H1 (cell line): ENCODE results near the gene CELSR1. TPM values are rescaled to one million over a fixed set of nuclear protein-coding genes. Genes with fewer than 3 reads are reported as not detected.

ENCODE experiments used
- HDAC6 ChIP-seq: IDR thresholded peaks from one replicate; pipeline ENCODE4 v1.7.1; 2012; ENCODE audit warnings: low read depth, mild to moderate bottlenecking, inconsistent platforms, low read length, moderate library complexity
- JUN ChIP-seq: IDR thresholded peaks from 2 replicates; pipeline ENCODE4 v1.6.1; 2011; ENCODE audit warnings: low read depth, mild to moderate bottlenecking, improper control_type of control experiment, low read length
- PHF8 ChIP-seq: fragments of 200-600 bp; sonication (generic); conservative IDR thresholded peaks from 2 replicates; pipeline ENCODE4 v1.7.1; 2012; ENCODE audit warnings: low read depth, mild to moderate bottlenecking, inconsistent platforms, low read length, moderate library complexity
- RNF2 ChIP-seq: fragments of 200-900, 300-1000 bp; sonication (generic); IDR thresholded peaks from 2 replicates; pipeline ENCODE4 v1.7.1; 2016; ENCODE audit warnings: borderline replicate concordance, low read depth, mild to moderate bottlenecking, antibody characterized with exemption, low read length; ENCODE audit not compliant: poor library complexity, severe bottlenecking; ENCODE audit errors: missing control alignments
- polyA plus RNA-seq, 7 experiments: library from polyadenylated mRNA; depleted of rRNA in 3 of 7; stranded (reverse) in 5 of 7; unstranded in 2 of 7; fragments of >200 nt in 5 of 7; fragments of 200-250 nt in 2 of 7; gene quantifications; 1 replicate in 5 of 7; 2 replicates in 1 of 7; 4 replicates in 1 of 7; pipeline versions ENCODE4 v1.2.1 to v1.2.3, GENCODE V29; 2011 to 2013; ENCODE audit warnings: missing spikeins in 2 of 7, mixed read lengths in 2 of 7
- total RNA-seq: library from RNA; stranded (reverse); fragmentation: NEBNext Ultra II Directional; extraction: Animal tissue kit (Norgen Biotek cat#: 25700); gene quantifications from 2 replicates; pipeline ENCODE4 v1.2.1, GENCODE V29; 2021

The CELSR1 gene
- total and polyA plus RNA-seq, 2 of the 8 experiments (the other 6 are each of a cell fraction or from before 2014, with no cell fraction given), result 9.0 to 12.4 TPM

- TF ChIP-seq RNF2, result no peak
- TF ChIP-seq HDAC6, result no peak
- TF ChIP-seq JUN, result no peak
- no peak for TF ChIP-seq PHF8
Observed at GRCh38 chr22:46532416-46532815, 5.0 kb downstream of the CELSR1 start (continued).
